HG03095 (cell line): ENCODE measurements around the gene SLC66A3.
A peak's percentile ranks its signal among the peaks of the same experiment; 100 is the strongest.

ENCODE experiments used
- ATAC-seq: cut with Tn5 transposase; IDR thresholded peaks from one replicate; pipeline ENCODE4 v1.9.1; 2021; ENCODE audit warnings: moderate library complexity; ENCODE audit not compliant: unreplicated experiment

SLC66A3 gene

GRCh38 chr2:11155381-11156035 lies at the start of gene SLC66A3:
SLC66A3 (plus strand) TSS chr2:11155467; CDS start chr2:11155547, 80 bp downstream.
- peak; percentile 74 for ATAC-seq

- ATAC-seq: no peak
Measured at GRCh38 chr2:11109002-11109401, 46.3 kb upstream of the SLC66A3 start.

GRCh38 chr2:11112870-11113428 lies 42.3 kb upstream of the SLC66A3 start:
- ATAC-seq: no peak

GRCh38 chr2:11117776-11118175 lies 37.5 kb upstream of the SLC66A3 start:
- ATAC-seq: no peak

- ATAC-seq: no peak
Measured at GRCh38 chr2:11118761-11119160, 36.5 kb upstream of the SLC66A3 start.

- no peak for ATAC-seq
Measured at GRCh38 chr2:11121099-11121822, 34.0 kb upstream of the SLC66A3 start.

GRCh38 chr2:11121823-11122155 lies 33.5 kb upstream of the SLC66A3 start:
- no peak for ATAC-seq

- no peak for ATAC-seq
Measured at GRCh38 chr2:11122380-11122779, 32.9 kb upstream of the SLC66A3 start.

- no peak for ATAC-seq
Measured at GRCh38 chr2:11123001-11123809, 32.1 kb upstream of the SLC66A3 start.

- no peak for ATAC-seq
Measured at GRCh38 chr2:11123856-11124759, 31.2 kb upstream of the SLC66A3 start.

GRCh38 chr2:11124760-11125068 lies 30.6 kb upstream of the SLC66A3 start:
- no peak for ATAC-seq

GRCh38 chr2:11127761-11128160 lies 27.5 kb upstream of the SLC66A3 start:
- no peak for ATAC-seq

GRCh38 chr2:11128243-11128951 lies 26.9 kb upstream of the SLC66A3 start:
- no peak for ATAC-seq

- ATAC-seq: peak; percentile 74
Measured at GRCh38 chr2:11129598-11130449, 25.4 kb upstream of the SLC66A3 start.

- no peak for ATAC-seq
Measured at GRCh38 chr2:11131166-11131920, 23.9 kb upstream of the SLC66A3 start.

GRCh38 chr2:11132036-11132671 lies 23.1 kb upstream of the SLC66A3 start:
- no peak for ATAC-seq

GRCh38 chr2:11133238-11133935 lies 21.9 kb upstream of the SLC66A3 start:
- no peak for ATAC-seq
